NCI-H2171 (cell line): Measurements from ENCODE around the gene SYMPK.

ENCODE experiments used
- DNase-seq: peaks from one replicate; lab custom pipeline; 2025; lab: John Stamatoyannopoulos, UW

Gene SYMPK

GRCh38 chr19:45781214-45782161, 81.5 kb downstream of the SYMPK start:
- peak; percentile 27 for DNase-seq

- DNase-seq, result no peak
These were observed 82.3 kb downstream of the SYMPK start for GRCh38 chr19:45780448-45781213.

GRCh38 chr19:45780146-45780447, 82.8 kb downstream of the SYMPK start:
- no peak for DNase-seq

- DNase-seq, result no peak
These were observed 83.5 kb downstream of the SYMPK start for GRCh38 chr19:45779231-45780145.

GRCh38 chr19:45778010-45778661, 84.8 kb downstream of the SYMPK start:
- no peak for DNase-seq

- DNase-seq, result no peak
These were observed 85.5 kb downstream of the SYMPK start for GRCh38 chr19:45777395-45777961.

GRCh38 chr19:45774765-45775164, 88.2 kb downstream of the SYMPK start:
- DNase-seq, result no peak

- DNase-seq, result peak; percentile 15
These were observed 89.6 kb downstream of the SYMPK start for GRCh38 chr19:45773384-45773783.

GRCh38 chr19:45772912-45773311, 90.0 kb downstream of the SYMPK start:
- no peak for DNase-seq

- no peak for DNase-seq
These were observed 90.7 kb downstream of the SYMPK start for GRCh38 chr19:45772130-45772840.

GRCh38 chr19:45771311-45771933, 91.5 kb downstream of the SYMPK start:
- DNase-seq, result no peak

- peak; percentile 97 for DNase-seq
These were observed 92.5 kb downstream of the SYMPK start for GRCh38 chr19:45770192-45771101.

GRCh38 chr19:45769821-45770191, 93.1 kb downstream of the SYMPK start:
- DNase-seq, result no peak

- DNase-seq, result peak; percentile 94
These were observed 93.8 kb downstream of the SYMPK start, which contains the start of gene SIX5 for GRCh38 chr19:45768984-45769782. TSS of gene SIX5 (minus strand) at chr19:45769252. CDS start at chr19:45768844, 408 bp downstream.

GRCh38 chr19:45768655-45768983, 94.3 kb downstream of the SYMPK start:
- DNase-seq, result no peak

- DNase-seq, result no peak
These were observed 94.9 kb downstream of the SYMPK start for GRCh38 chr19:45767881-45768654.

- DNase-seq, result peak; percentile 60
These were observed 95.5 kb downstream of the SYMPK start for GRCh38 chr19:45767410-45767880.
